ENCODE results near the gene ACSF3.

DNA sequence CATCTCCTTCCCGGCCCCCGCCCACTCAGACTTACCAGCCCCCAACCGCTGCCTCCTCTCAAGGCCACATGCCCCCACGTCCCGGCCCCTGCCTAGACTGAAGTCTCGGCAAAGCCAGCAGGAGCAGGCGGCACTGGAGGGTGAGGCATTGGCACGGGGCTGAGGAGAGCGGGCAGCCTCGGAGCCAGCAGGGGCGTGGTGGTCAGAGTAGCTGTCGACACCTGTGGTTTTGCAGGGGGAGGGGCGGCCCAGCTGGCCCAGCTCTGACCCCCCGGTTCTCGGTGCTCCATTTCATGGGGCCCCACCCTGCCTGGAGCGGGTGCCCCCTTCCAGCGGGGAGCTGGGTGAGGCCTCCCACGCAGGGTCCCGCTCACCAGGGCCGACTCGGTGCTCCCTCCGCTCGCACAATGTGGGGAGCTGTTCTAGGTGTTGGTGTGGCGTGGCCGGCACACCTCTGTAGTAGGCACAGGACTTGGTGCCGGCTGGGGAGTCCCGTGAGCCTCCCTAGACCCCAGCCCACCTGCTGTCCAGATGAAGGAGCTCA, 82.6 kb downstream of the ACSF3 start:
- TF ChIP-seq, protein P1, sequence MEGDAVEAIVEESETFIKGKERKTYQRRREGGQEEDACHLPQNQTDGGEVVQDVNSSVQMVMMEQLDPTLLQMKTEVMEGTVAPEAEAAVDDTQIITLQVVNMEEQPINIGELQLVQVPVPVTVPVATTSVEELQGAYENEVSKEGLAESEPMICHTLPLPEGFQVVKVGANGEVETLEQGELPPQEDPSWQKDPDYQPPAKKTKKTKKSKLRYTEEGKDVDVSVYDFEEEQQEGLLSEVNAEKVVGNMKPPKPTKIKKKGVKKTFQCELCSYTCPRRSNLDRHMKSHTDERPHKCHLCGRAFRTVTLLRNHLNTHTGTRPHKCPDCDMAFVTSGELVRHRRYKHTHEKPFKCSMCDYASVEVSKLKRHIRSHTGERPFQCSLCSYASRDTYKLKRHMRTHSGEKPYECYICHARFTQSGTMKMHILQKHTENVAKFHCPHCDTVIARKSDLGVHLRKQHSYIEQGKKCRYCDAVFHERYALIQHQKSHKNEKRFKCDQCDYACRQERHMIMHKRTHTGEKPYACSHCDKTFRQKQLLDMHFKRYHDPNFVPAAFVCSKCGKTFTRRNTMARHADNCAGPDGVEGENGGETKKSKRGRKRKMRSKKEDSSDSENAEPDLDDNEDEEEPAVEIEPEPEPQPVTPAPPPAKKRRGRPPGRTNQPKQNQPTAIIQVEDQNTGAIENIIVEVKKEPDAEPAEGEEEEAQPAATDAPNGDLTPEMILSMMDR (IDR thresholded peaks at IDR 0.05) = no peak
- TF ChIP-seq EZH2 (IDR thresholded peaks at IDR 0.05) = no peak
- TF ChIP-seq EZH2phosphoT487 (IDR thresholded peaks at IDR 0.05) = no peak

Data from neural progenitor cell (in vitro differentiated cells).